Measurements from ENCODE around the gene CROCC2. TPM values are rescaled to one million over a fixed set of nuclear protein-coding genes. Genes with fewer than 3 reads are reported as not detected.

The CROCC2 gene
- total RNA-seq, 1 donor from 2014 or later: not detected

DNA sequence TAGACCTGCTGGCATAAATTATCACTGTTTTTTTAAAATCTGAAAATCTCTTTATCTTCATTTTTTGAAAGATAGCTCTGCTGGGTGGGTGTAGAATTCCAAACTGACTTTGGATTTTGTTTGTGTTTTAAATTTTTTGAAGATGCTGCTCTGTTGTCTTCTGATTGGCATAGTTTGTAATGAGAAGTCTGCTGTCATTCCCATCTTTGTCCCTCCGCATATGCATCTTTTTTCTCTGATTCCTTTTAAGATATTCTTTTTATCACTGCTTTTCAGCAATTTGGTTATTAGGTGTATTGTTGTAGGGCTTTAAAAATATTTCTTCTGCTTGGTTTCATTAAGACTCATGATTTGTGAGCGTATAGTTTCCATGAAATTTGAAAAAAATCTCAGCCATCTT is 99.4 kb downstream of the CROCC2 start:
- peaks cover 4% of the 10 kb centered on the region for H3K27me3 ChIP-seq (ENCODE audit: control insufficient read depth, insufficient read depth, low read length)
- no peak for FAIRE-seq
- DNase-seq (ENCODE audit: low read depth): no peak
- no peak overlapping the region for H3K4me3 ChIP-seq (ENCODE audit: low read depth, low read length)
- no peaks in the 10 kb centered on the region for H3K36me3 ChIP-seq (ENCODE audit: control insufficient read depth, insufficient read depth, low read length)
- TF ChIP-seq, protein P1, sequence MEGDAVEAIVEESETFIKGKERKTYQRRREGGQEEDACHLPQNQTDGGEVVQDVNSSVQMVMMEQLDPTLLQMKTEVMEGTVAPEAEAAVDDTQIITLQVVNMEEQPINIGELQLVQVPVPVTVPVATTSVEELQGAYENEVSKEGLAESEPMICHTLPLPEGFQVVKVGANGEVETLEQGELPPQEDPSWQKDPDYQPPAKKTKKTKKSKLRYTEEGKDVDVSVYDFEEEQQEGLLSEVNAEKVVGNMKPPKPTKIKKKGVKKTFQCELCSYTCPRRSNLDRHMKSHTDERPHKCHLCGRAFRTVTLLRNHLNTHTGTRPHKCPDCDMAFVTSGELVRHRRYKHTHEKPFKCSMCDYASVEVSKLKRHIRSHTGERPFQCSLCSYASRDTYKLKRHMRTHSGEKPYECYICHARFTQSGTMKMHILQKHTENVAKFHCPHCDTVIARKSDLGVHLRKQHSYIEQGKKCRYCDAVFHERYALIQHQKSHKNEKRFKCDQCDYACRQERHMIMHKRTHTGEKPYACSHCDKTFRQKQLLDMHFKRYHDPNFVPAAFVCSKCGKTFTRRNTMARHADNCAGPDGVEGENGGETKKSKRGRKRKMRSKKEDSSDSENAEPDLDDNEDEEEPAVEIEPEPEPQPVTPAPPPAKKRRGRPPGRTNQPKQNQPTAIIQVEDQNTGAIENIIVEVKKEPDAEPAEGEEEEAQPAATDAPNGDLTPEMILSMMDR (IDR thresholded peaks at IDR 0.05; ENCODE audit: insufficient read depth, low read length, severe bottlenecking): no peak

DNA sequence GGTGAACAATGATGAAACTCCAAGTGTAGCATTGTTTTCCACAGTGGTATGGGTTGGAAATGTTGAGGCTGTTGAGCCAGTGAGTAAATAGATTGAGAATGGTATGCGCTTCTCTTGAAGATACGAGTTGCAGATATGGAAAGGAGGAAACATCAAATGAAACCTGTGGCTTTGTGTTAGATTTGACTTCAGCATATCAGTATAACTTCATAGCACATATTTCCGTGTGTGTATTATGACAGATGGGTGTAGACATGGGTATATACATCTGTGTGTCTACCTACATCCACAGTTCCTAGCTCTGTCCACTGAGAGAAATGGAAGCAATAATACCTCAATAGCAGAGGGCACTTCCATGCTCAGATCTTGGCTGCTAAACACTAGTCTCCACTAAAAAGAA is 100.3 kb downstream of the CROCC2 start:
- DNase-seq (ENCODE audit: low read depth) (no peak), FAIRE-seq (no peak)
- H3K36me3 ChIP-seq (ENCODE audit: control insufficient read depth, insufficient read depth, low read length): no peaks in the 10 kb centered on the region
- H3K4me3 ChIP-seq (ENCODE audit: low read depth, low read length): no peak overlapping the region
- peaks cover 4% of the 10 kb centered on the region for H3K27me3 ChIP-seq (ENCODE audit: control insufficient read depth, insufficient read depth, low read length)
- TF ChIP-seq, protein P1 (IDR thresholded peaks at IDR 0.05; ENCODE audit: insufficient read depth, low read length, severe bottlenecking): no peak

DNA sequence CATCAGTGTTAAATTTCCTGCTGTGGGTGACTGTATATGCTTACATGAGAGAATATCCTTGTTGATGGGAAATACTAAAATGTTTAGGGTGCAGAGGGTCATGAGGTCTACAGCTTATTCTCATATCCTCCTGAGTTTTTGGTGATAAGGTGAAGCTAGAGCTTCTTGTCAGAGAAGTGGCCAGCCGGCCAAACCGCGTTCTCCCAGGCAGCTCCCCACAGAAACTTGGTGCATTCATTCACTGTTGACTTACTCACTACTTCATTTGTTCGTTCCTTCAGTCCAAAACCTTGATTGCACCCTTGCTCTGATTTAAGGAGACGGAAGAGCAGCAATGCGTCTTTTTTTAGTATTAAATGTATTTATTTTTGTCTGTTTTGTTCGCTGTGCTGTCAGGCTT is 101.0 kb downstream of the CROCC2 start:
- no peak for FAIRE-seq
- H3K27me3 ChIP-seq (ENCODE audit: control insufficient read depth, insufficient read depth, low read length): peaks cover 4% of the 10 kb centered on the region
- TF ChIP-seq, protein P1 (IDR thresholded peaks at IDR 0.05; ENCODE audit: insufficient read depth, low read length, severe bottlenecking): no peak

DNA sequence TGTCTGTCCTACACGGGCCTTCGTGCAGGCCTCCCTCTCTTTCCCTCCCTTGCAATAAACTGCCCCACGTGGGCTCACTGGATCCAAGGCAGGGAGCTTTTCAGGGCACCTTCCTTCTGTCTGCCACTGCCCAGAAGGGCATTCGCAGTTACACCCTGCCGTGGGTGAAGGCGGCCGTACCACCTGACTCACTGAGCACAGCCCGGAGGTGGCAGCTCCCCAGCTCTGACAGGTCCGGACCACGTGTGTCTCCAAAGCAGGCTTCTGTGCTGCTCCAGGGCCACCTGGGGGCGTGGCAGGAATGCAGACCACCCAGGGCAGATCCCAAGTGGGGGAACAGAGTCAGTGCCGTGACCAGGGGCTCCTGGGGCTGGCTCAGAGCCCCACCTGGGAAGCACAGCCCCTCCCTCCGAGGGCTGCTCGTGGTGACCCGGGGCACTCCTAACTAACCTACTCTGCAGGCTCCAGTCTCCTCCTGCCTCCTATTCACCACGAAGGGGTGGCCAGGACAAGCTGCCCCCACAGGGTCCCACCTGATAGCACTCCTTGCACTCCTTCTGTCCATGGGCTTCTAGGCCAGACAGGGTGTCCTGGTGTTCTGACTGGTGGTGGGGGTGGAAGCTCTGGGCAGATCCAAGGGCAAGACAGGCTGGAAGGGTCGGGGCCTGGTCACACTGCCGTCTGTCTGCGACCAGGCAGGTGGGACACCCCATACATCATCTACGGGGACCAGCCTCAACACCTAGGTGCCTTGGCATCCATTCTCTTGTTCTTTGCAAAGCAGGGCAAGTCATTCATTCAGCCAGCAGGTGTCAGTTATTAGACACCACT is 102.0 kb downstream of the CROCC2 start:
- DNase-seq (ENCODE audit: low read depth) (no peak), FAIRE-seq (no peak)
- Histone ChIP-seq H3K4me3 (ENCODE audit: low read depth, low read length) (no peak overlapping the region), H3K36me3 (ENCODE audit: control insufficient read depth, insufficient read depth, low read length) (no peaks in the 10 kb centered on the region), H3K27me3 (ENCODE audit: control insufficient read depth, insufficient read depth, low read length) (peaks cover 4% of the 10 kb centered on the region)
- TF ChIP-seq, protein P1 (IDR thresholded peaks at IDR 0.05; ENCODE audit: insufficient read depth, low read length, severe bottlenecking): no peak

More for the DNA sequence above, 101.0 kb downstream of the CROCC2 start:
- no peak for DNase-seq (ENCODE audit: low read depth)
- no peak overlapping the region for H3K4me3 ChIP-seq (ENCODE audit: low read depth, low read length)
- H3K36me3 ChIP-seq (ENCODE audit: control insufficient read depth, insufficient read depth, low read length): no peaks in the 10 kb centered on the region

DNA sequence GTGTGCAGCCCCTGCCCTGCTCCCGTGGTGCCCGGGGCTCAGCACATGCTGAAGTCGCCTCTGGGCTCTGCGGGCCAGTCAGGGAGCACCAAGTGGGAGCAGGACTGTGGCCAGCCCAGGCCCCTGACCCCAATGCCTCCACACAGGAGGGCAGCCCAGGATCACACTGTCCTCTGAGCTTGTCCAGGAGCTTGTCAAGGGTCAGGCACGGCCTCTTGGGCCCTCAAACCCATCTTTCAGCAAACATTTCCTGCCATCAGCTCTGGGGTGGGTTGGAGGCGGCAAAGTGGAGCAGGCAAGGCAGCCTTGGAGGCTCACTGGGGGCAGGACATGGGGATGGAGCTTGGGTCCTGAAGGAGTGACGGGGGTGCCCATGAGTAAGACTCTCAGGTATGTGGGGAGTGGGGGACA is 102.6 kb downstream of the CROCC2 start:
- H3K27me3 ChIP-seq (ENCODE audit: control insufficient read depth, insufficient read depth, low read length): peaks cover 4% of the 10 kb centered on the region
- H3K36me3 ChIP-seq (ENCODE audit: control insufficient read depth, insufficient read depth, low read length): no peaks in the 10 kb centered on the region
- DNase-seq (ENCODE audit: low read depth) (no peak), FAIRE-seq (no peak)
- TF ChIP-seq, protein P1 (IDR thresholded peaks at IDR 0.05; ENCODE audit: insufficient read depth, low read length, severe bottlenecking): no peak
- H3K4me3 ChIP-seq (ENCODE audit: low read depth, low read length): no peak overlapping the region
